Brain microvascular endothelial cell (primary cell): Measurements from ENCODE around the gene FAM131C.
"Not testable (repeated sequence)": the region's sequence is repeated elsewhere in the genome, so short reads cannot be mapped to it uniquely, and the experiment has no call there.

Experiments used
- DNase-seq: peaks from one replicate; pipeline ENCODE4 v3.0.0-alpha.2; 2020
- H3K27ac ChIP-seq: fragments of 250-450 bp; sonication (Bioruptor Pico); 2 replicates; pipeline ENCODE4 v1.5.1; 2020; ENCODE audit warnings: mild to moderate bottlenecking, moderate library complexity
- H3K27me3 ChIP-seq: fragments of 250-450 bp; sonication (Bioruptor Pico); replicated peaks from 2 replicates; pipeline ENCODE4 v1.5.1; 2020; ENCODE audit warnings: mild to moderate bottlenecking
- H3K36me3 ChIP-seq: fragments of 250-450 bp; sonication (Bioruptor Pico); replicated peaks from 2 replicates; pipeline ENCODE4 v1.5.1; 2020; ENCODE audit warnings: mild to moderate bottlenecking
- H3K4me3 ChIP-seq: 2 replicates; pipeline ENCODE4 v1.5.1; 2011; ENCODE audit warnings: low read depth, mild to moderate bottlenecking, control low read depth, low read length, moderate library complexity
- in situ Hi-C: cut with HindIII; loops from 2 replicates; pipeline ENCODE4 v1.10.0; 2017; ENCODE audit warnings: low sequenced_read_pairs, low pct_ligation_motif_present
- TF ChIP-seq, protein P1 (sequence below): IDR thresholded peaks from 2 replicates; pipeline ENCODE4 v1.5.1; 2011; ENCODE audit warnings: low read depth, mild to moderate bottlenecking, moderate library complexity, low read length, control low read depth, inconsistent platforms; ENCODE audit errors: missing control alignments

The FAM131C gene

DNA sequence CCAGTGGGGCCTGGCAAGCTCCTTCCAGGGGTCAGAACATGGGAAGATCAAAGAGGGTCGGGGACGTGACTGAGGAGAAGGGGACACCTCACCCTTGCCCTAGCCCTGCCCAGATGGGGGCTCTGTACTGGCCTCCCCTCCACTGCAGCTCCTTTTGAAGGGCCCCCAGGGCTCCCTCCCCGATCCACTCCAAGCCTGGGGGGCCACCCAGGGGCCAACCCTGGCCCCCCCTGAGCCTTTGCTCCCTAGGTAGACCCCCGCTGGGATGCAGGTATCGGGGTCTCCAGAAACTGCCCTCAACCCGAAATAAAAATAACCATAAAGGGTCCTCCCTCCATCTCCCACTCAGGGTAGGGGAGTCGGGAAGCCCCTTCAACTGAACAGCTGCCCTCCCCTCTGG lies 37.4 kb upstream of the FAM131C start:
- Histone ChIP-seq H3K36me3 (no peaks in the 10 kb centered on the region), H3K27me3 (no peaks in the 10 kb centered on the region), H3K27ac (no peak overlapping the region), H3K4me3 (no peak overlapping the region)
- TF ChIP-seq, protein P1, sequence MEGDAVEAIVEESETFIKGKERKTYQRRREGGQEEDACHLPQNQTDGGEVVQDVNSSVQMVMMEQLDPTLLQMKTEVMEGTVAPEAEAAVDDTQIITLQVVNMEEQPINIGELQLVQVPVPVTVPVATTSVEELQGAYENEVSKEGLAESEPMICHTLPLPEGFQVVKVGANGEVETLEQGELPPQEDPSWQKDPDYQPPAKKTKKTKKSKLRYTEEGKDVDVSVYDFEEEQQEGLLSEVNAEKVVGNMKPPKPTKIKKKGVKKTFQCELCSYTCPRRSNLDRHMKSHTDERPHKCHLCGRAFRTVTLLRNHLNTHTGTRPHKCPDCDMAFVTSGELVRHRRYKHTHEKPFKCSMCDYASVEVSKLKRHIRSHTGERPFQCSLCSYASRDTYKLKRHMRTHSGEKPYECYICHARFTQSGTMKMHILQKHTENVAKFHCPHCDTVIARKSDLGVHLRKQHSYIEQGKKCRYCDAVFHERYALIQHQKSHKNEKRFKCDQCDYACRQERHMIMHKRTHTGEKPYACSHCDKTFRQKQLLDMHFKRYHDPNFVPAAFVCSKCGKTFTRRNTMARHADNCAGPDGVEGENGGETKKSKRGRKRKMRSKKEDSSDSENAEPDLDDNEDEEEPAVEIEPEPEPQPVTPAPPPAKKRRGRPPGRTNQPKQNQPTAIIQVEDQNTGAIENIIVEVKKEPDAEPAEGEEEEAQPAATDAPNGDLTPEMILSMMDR: no peak
- in situ Hi-C loops: no loop called here
- no peak for DNase-seq

DNA sequence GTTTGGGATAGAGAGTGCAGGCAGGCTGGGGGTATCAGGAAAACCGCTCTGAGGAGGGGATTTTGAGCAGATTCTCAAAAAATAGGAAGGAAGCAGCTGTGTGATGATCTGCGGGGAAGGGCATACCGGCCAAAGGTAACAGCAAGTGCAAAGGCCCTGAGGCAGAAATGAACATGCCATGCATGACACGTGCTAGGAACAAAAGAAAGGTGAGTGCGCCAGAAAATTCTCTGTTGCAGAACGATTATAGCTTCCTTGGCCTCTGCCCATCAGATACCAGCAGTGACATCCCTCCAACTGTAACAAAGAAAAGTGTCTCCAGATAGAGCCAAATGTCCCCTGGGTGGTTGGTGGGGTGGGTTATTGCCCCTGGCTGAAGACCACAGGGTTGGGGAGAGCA lies 37.0 kb upstream of the FAM131C start:
- TF ChIP-seq, protein P1: no peak
- in situ Hi-C loops: no loop called here
- Histone ChIP-seq H3K36me3 (no peaks in the 10 kb centered on the region), H3K27me3 (no peaks in the 10 kb centered on the region), H3K27ac (no peak overlapping the region), H3K4me3 (no peak overlapping the region)
- no peak for DNase-seq

DNA sequence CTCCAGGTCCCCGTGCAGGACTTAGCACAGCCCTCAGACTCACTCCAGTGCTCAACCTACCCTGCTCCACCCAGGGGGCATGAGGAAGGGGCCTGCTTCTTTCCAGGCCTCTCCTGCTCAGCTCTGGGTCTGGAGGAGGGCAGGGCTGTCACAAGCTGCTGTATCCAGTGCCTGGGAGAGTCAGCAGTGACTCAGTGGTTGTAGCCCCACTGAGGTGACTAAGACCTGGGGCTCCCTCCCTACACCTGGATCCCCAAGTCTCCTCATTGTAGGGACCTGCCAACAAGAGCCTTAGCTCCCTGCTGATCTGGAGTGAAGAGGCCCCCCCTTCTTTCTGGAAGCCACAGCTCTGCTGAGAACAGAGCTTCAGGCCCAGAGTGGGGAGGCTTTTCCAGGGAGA lies 36.1 kb upstream of the FAM131C start:
- in situ Hi-C loops: no loop called here
- no peaks in the 10 kb centered on the region for H3K27me3 ChIP-seq
- DNase-seq: no peak
- no peak overlapping the region for H3K4me3 ChIP-seq
- H3K27ac ChIP-seq: no peak overlapping the region
- TF ChIP-seq, protein P1: no peak
- H3K36me3 ChIP-seq: no peaks in the 10 kb centered on the region

DNA sequence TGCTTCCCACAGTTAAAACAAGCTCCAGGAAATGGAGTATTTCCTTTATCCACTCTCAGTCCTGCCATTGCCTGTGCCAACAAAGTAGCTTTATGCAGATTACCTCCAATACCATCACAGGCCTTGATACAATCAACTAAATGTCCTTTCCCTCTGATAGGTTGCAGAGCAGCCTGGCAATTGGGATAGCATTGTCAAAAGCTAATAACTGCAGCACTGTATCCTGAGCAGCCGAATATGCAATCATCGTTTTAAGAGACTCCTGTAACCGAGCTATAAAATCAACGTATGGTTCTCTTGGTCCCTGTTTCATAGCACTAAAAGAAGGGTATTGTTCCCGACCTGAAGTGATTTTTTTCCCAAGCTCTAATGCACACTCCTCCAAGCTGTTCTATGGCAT lies 33.6 kb upstream of the FAM131C start:
- H3K27ac ChIP-seq, in situ Hi-C loops, H3K27me3 ChIP-seq, DNase-seq, H3K4me3 ChIP-seq, H3K36me3 ChIP-seq: not testable (repeated sequence)

DNA sequence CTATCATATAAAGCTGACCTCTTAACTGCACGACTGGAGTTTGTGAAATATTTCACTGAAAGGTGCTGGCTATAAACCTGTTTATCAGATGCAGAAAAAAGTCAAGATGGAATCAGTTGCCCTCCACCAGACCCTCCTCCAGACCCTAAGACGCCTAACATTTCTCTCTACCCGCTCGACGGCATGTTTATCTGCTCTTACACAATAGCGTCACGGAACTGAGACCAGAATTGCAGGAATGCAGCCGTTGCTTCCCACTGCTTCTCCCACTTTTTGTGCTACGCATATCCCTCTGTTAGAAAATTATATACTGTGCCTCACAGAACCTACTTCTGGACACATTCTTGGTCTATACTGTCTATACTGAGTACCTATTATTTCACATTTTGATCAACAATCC lies 28.2 kb upstream of the FAM131C start:
- no peaks in the 10 kb centered on the region for H3K36me3 ChIP-seq
- H3K4me3 ChIP-seq: no peak overlapping the region
- DNase-seq: no peak
- H3K27ac ChIP-seq: no peak overlapping the region
- TF ChIP-seq, protein P1: no peak
- no peaks in the 10 kb centered on the region for H3K27me3 ChIP-seq
- in situ Hi-C loops: no loop called here

DNA sequence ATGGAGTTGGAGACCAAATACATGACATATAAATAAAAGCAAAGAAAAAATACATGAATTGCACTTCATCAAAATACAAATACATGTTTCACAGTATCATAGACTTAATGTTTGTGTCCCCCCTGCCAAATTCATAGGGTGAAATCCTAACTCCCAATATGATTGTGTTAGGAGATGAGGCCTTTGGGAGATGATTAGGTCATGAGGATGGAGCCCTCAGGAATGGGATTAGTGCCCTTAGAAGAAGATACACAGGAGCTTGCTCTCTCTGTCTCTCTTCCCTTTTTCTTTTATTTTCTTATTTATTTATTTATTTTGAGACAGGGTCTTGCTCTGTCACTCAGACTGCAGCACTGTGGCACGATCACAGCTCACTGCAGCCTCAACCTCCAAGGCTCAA lies 26.0 kb upstream of the FAM131C start:
- H3K27me3 ChIP-seq: no peaks in the 10 kb centered on the region
- no peaks in the 10 kb centered on the region for H3K36me3 ChIP-seq
- no peak for DNase-seq
- no peak overlapping the region for H3K27ac ChIP-seq
- in situ Hi-C loops: no loop called here
- H3K4me3 ChIP-seq: no peak overlapping the region
- TF ChIP-seq, protein P1: no peak

DNA sequence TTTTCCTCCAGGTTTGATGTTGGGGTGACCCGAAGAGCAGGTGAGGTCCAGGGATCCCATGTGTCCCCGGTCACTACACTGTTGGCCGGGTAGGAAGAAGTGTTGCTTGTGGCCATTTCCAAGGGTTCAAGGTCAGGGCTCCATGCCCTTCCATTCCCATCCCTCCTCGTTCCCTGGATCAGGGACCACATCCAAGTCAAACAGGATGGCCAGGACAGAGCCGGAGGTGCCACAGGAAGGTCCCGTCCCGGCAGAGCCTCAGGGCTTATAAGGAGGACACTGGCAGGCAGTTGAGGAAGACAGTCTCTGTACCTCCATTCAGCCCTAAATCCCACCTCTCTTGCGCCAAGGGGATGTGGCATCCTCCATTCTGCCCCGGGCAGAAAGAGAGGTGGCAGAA lies 22.0 kb upstream of the FAM131C start:
- no peak overlapping the region for H3K4me3 ChIP-seq
- H3K27me3 ChIP-seq: no peaks in the 10 kb centered on the region
- no peaks in the 10 kb centered on the region for H3K36me3 ChIP-seq
- in situ Hi-C loops: no loop called here
- DNase-seq: no peak
- TF ChIP-seq, protein P1: no peak
- H3K27ac ChIP-seq: no peak overlapping the region
